HG03064 (cell line): ENCODE measurements around the gene ZNF804B.
A peak's percentile ranks its signal among the peaks of the same experiment; 100 is the strongest.

Experiments used
- ATAC-seq: cut with Tn5 transposase; IDR thresholded peaks from one replicate; pipeline ENCODE4 v1.9.1; 2021; ENCODE audit warnings: low read depth; ENCODE audit not compliant: unreplicated experiment

ZNF804B gene

DNA sequence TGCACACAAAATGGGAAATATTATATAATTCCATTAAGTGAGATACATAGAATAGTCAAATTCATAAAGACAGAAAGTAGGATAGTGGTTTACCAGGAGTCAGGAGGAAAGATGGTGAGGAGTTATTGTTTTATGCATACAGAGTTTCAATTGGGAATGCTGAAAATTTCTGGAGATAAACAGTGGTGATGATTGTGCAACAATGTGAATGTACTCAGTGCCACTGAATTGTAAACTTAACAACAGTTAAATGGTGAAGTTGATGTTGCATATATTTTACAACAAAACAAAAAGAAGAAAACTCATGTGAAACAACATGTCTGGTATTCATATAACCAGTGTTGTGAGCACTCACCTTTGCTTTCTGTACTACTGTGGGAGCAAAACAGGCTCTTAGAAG is 204.9 kb downstream of the ZNF804B start:
- ATAC-seq, result no peak

DNA sequence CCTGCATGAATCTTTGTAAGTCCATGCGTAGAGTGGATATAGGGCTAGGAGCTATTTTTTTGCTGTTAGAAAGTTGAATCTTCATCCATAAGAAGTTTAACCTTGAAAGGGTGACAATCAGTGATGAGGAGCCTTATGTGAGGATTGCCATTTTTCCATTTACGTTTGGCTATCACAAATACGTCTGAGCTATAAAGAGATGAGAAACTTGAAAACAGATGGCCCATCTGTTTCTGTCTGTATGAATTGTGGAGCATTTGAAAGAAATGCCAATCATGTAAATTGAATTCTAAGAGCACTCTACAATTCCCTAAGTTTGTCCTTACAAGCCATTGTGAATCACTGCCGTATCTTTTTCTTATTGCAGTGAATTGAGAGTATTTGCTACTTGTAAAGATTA is 205.9 kb downstream of the ZNF804B start:
- no peak for ATAC-seq

DNA sequence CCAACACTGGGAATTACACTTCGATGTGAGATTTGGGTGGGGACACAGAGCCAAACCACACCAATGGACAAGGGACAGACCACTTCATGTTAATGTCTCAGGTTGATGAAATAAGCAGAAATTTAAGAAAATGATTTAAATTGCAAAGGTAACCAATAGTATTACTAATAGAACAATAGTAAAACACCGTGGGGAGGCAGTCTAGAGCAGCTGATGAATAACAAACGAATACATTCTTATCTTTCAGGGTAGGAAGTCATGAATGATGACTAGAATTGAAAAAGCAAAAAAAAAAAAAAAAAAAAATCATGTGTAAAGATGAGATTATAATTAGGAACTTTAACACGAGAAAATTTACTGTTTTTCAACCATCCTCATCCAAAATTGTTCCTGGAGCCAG is 207.9 kb downstream of the ZNF804B start:
- ATAC-seq, result no peak

DNA sequence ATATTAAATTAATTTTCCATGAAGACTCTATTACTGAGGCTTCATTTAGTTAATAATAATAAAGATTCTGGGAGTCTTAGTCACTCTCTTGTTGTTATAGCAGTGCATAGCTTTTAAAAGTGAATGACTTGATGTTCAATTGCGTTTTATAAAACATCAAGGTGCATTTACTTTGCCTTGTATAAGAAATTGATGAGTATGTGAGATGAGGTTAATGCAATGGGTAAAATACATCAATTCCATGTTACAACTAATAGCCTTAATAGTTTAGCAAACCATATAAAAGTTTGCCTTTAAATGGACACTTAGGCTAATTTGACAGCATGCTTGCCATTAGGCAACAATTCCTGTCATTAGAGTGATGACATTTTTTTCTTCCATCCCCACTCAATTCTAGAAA is 209.7 kb downstream of the ZNF804B start:
- no peak for ATAC-seq

DNA sequence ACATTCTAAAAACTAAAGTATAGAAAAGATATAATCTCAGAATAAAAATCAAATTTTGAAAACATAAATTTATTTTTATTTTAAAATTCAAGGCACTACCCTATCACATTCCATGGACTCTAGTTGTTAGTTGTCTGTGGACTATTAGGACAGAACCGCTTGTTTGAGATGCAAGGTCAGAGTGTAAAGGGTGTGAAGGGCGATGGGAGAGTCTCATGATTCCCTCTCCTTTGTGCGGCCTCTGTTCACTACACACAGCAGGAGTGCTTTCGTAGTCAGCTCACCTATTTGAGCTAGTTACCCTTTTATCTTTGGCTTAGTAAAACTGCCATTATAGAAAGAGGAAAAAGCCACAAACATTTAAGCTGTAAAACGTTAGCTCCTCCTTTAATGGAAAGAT is 225.8 kb downstream of the ZNF804B start:
- no peak for ATAC-seq

DNA sequence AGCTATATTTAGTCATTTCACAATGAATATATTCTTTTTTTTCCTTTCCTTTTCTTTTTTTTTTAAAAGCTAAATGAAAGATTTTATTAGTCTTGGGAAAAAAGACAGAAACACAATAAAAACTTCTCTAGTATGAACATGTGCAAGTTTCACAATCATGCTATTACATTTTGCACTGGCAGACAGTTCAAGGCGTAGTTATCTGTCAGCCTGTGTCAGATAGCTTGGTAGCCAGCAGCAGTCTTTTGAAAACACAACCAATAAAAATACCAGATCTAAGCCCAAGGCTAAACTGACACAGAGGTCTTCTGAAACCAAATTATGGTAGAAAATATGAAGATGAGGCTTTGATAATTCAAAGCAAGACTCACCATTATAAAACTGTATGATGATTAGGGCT is 241.8 kb downstream of the ZNF804B start:
- no peak for ATAC-seq

DNA sequence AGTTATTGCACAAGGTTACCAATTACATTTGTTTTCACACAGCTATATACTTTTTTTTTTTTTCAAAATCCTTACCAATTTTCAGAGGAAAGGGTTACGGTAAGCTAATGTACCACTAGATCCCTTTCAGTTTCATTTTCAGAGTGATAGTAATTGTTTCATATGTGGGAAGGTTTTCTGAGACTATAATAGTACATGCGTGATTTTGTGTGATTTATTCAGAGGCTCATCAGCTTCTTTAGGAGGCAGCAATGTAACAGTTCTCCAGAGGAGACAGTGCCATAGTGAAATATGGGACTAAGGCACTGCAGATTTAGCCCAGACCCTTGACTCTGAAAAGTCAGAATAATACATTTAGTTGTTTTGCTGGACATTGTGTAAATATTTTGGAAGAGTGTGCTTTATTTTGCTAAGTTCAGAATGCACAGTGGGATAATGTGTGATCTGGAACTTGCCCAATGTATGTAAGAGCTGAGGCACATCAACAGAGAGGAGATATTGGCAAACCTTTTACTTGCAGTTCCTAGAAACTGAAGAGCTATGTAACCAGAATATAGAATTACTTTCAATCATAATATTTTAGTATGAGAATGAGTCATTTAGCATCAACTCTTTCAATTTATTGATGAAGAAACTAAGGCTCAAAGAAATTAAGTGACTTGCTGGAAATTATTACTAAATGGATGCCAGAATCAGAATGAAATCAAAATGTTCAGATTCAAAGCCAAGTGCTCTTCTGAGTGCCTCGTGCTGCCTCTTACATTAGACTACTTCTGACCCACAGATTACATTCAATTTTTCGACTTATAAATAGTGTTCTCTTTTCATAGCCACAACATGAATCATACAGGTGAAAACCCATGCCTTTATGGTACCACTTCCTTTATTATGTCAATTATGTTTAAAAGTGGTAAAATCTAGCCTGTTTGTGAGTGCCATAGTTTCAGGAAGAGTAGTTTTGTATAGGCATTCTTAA is 243.8 kb downstream of the ZNF804B start:
- ATAC-seq, result peak; percentile 77

DNA sequence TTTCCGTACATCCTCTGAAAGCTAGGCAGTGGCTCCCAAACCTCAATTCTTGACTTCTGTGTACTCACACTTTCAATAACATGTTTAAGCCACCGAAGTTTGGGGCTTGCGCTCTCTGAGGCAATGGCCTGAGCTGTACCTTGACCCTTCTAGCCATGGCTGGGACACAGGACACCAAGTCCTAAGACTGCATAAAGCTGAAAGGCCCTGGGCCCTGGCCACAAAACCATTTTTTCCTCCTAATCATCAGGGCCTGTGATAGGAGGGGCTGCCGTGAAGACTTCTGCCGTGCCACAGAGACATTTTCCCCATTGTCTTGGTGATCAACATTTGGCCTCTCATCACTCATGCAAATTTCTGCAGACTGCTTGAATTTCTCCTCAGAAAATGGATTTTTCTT is 252.5 kb downstream of the ZNF804B start:
- no peak for ATAC-seq

DNA sequence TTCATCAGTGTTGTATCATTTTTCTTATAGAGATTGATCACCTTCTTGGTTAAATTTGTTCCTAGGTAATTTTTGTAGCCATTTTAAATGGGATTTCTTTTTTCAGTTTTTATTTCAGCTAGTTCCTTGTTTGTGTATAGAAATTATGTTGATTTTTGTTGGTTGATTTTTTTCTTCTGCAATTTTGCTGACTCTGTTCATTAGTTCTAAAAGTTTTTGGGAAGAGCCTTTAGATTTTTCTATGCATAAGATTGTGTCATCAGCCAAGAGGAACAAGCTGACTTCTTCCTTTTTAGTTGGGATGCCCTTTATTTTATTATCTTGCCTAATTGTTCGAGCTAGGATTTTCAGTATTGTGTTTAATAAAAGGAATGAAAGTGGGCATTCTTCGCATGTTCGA is 258.2 kb downstream of the ZNF804B start:
- ATAC-seq, result no peak

DNA sequence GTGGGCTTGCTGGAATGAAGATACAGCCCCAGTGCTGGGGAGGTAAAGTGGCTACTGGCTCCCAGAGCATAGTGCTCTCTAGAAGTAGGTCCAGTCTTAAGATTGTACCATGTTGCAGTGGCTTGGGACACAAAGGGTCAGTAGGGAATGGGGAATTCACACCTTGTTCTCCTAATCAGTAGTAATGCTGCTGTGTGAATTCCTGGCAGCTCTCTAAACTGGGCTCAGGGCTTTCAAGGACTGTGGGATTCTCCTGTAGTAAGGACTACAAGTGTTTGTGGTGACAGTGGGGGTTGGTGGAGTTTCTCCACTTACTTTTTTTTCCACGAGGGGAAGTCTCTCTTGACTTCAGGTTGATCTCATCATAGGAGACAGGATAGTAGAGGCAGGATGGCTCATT is 262.2 kb downstream of the ZNF804B start:
- no peak for ATAC-seq

DNA sequence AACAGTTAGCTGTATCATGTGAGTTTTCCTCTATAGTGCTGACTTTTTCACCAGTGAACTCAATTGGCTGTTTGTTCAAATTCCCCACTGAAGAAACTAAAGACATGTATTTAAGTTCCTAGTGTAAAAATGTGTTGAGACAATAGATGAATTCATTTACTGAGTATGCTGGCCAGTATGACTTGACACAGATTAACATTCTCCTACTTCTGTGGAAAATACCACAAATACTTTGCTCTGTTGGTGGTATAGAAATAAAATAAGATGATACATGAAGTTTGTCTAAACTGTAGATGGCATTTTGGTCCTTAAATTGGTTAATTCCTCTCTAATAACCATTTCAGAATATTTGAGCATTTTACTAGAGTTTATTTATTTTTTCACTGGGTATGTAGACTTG is 263.7 kb downstream of the ZNF804B start:
- no peak for ATAC-seq

DNA sequence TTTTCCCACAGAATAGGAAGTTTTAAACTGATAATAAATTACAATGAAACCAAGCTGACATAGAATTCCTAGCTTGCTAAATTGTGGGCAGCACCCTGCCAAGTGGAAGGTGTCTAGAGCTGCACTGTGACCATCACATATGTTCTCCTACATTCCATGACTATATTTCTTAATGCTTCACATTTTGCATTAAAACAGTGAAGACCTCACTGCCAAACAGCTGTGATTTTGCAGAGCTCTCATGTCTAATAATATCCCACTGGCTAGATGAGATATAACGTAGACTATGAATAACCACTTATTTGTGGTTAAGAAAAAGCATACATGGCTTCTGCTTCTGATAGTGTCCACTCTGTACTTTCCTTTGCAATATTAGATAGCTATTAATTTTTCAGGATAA is 264.4 kb downstream of the ZNF804B start:
- no peak for ATAC-seq

DNA sequence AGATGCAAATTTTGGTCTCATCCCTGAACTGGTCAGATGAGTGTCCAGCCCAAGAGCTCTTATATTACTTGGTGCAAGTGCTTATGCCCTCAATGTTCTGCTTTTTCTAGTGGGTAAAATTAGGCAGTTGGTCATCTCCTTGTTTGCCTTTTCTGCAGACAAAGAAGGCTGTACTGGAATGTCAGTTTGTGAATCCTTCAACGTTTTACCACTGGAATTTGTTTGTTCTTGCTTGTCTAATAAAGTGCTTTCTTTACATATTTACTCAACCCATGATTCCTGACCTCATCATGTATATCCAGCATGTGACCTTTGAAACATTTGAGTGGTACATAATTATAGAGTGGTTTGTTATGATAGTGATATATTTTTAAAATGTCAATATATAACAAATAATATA is 268.3 kb downstream of the ZNF804B start:
- ATAC-seq, result no peak

DNA sequence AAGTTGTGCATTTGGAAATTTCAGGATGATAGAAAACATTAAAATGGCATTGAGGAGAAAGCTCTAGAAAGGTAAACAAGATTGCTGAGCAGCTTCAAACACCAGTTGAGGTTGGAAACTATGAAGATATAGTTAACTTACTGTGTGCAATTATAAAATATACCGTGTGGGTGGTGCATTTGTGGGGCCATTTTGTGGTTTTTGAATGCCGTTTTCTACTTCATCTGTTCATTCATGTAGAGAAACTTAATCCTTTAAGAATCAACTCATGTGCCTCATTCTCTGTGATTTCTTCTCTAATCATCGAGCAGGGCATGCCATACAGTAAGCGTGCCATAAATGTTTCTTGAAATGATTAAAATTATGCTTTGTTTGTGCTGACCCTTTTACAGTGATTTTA is 268.8 kb downstream of the ZNF804B start:
- no peak for ATAC-seq

DNA sequence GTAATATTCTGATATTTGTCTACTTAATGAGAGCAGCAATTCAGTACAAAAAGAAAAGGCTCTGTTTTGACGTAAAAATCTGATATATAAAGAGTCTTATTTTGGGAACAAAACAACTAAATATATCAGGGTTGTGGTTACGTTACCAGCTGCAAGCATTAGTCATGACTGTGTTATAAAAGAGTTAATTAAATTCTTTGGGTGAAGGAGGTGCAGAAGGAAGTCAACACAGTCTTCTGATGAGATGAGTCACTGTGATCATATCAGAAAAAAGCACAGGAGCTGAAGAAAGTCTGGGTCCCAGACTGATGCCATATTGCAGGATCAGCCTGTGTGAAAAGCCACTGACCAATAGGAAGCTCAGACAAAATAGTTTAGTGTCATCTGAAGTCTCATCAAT is 270.4 kb downstream of the ZNF804B start:
- no peak for ATAC-seq

DNA sequence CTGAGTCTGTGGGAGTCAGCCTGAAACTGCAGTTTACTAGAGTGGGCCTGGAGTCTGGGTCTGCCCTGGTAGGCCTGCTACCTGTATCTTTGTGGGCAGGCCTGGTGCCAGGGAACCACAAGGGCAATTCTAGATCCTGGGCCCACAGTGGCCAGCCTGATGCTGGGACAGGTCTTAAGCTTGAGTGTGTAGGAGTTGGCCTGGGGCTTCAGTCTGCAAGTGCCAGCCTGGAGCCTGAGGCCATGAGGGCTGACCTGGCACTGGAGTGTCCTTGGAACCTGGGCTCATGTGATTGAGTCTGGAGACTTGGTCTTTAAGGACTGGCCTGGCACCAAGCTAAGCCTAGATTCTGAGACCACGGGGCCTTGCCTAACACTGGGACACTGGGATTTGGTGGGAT is 281.7 kb downstream of the ZNF804B start:
- no peak for ATAC-seq

DNA sequence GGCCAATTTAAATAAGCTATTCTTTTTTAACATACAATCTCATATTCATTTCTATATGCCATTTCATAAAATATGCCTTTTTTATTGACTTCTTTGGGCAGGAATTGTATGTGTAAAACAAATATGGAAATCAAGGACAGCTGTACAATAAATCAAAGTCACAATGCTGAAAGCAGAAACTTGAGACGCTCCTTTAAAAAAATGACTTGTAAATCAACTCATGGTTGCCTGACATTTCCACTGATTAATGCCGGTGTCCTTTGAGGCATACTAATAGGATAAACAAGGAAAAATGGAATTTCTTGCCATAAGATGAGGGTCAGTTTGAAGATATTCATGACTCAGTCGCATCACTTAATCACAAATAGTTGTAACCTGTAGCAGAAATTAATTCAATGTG is 283.4 kb downstream of the ZNF804B start:
- no peak for ATAC-seq

DNA sequence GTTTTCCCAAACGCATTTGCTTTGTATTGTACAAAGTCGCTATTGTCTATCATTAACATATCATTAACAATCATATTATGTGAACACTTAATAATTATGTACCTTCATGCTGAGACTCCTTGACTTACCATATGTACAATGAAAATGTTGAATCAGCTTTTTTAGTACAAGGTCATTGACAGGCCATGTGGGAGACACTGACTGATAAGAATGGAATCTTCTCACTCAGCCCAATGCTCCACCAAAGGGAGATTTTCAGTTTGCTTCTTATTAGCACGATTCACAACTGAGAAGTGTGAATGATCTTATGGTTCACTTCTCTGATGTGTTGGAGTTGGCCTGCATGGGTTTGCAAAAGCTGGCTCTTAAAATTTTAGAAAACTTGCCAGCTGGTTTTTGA is 289.5 kb downstream of the ZNF804B start:
- ATAC-seq, result no peak

DNA sequence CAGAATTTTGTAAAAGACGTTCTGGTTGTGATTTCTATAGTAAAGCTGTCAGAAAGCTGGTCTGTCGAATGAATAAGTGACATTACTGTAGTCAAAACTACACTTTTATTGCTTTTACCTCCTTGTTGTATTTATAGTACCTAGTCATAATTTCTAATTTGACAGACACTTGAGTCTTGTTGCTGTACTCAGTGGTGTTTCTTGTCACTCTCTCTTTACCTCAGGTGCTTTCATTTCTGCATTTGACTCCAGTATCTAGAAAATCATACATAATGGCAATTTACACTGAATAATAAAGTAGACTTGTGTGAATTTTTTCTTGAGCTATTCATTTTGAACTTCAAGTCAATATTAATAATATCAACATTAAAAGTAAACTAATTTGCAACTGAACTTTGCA is 293.6 kb downstream of the ZNF804B start:
- ATAC-seq, result no peak

DNA sequence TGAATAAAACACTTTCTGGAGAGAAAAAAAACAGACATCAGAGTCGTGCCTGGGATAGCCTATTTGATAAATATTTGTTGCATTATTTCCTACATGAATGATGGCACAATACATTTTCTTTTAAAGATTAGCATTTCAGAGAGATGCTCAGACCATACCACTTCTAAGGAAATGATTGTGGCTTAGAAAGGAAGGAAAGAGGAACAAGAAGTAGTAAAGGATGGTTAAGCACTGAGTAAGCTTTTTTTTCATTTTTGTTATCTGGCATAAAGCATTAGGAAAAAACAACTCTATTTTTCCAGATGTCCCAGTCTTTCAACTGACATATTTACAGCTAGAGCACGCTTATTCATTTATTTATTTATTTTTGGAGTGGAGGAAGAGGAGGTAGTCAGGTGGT is 294.9 kb downstream of the ZNF804B start:
- ATAC-seq, result no peak

DNA sequence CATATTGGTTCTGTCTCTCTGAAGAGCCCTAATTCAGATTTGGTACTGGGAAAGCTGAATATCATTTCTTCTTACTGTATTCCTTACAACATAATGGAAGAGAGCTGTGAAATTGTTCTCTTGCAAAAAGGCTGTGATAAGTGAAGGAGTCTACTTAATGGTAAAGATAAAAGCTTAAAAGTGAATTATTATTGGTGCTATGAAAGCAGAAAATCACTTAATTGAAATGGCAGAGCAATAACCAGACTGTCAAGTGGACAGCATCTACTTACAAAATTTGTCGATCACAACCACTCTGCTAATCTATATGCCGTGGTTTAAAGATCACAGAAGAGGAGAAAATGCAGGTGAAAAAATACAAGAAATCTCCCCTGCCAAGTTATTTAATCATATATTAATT is 300.7 kb downstream of the ZNF804B start:
- no peak for ATAC-seq

DNA sequence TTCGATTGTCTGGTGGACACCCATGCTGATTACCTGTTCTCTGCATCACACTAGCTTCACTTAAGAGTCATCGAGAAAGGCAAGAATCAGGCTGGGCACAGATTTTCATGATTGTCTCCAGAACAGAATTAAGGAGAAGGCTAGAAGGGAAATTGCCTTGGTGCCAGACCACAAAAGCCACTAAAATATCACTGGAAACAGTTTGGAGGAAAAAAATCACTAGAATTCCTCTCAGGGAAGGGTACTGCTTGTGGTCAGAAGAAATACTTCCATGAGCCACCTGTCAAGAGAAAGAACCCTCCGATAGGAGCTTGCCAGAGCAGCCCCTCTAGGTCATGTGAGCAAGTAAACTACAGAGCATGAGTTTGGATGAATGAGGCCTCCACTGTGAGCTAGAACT is 305.3 kb downstream of the ZNF804B start:
- no peak for ATAC-seq

DNA sequence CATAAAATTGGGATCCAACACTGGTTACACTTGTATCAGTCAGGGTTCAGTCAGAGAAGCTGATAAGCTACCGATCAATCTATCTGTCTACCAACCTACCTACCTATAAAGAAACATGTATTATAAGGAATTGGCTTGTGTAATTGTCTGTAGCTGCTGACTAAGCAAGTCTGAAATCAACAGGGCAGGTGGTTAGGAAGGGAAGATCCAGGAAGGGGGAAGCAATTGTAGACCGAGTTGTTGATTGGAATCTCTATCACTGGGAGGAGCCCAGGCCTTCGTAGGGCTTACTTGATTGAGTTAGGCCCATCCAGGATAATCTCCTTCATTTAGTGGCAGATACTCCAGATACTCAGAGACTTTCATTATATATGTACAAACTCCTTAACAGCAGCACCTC is 307.5 kb downstream of the ZNF804B start:
- ATAC-seq, result no peak
